GM23338 (cell line): ENCODE data around the gene ADAMTS17.

ENCODE experiments used
- CREB1 ChIP-seq: fragments of 250-450 bp; sonication (Bioruptor Pico); IDR thresholded peaks from 2 replicates; pipeline ENCODE4 v1.5.0; 2020; ENCODE audit warnings: low read depth, mild to moderate bottlenecking, moderate library complexity
- CTCF ChIP-seq, 2 experiments: fragments of 200-600 bp in 1 of 2; sonication (generic) in 1 of 2; conservative IDR thresholded peaks; 2 replicates each; pipeline versions ENCODE4 v1.5.1 to v1.6.1; 2016 to 2017; ENCODE audit warnings: antibody characterized with exemption in 2 of 2, low read depth in 2 of 2, mild to moderate bottlenecking in 2 of 2, moderate library complexity in 1 of 2
- EZH2 ChIP-seq: fragments of 200-600 bp; sonication (generic); IDR thresholded peaks from one replicate; pipeline ENCODE4 v1.8.0; 2017; ENCODE audit warnings: antibody characterized with exemption, mild to moderate bottlenecking, low read depth; ENCODE audit not compliant: unreplicated experiment
- EZH2phosphoT487 ChIP-seq: fragments of 200-600 bp; sonication (generic); IDR thresholded peaks from one replicate; pipeline ENCODE4 v1.8.1; 2018; ENCODE audit warnings: antibody characterized with exemption; ENCODE audit not compliant: unreplicated experiment
- JUNB ChIP-seq: IDR thresholded peaks from one replicate; pipeline ENCODE4 v1.6.1; 2016; ENCODE audit warnings: antibody characterized with exemption; ENCODE audit not compliant: unreplicated experiment
- POLR2AphosphoS5 ChIP-seq: IDR thresholded peaks from 2 replicates; pipeline ENCODE4 v1.6.1; 2016; ENCODE audit warnings: antibody characterized with exemption, low read depth
- REST ChIP-seq: IDR thresholded peaks from one replicate; pipeline ENCODE4 v1.6.1; 2018; ENCODE audit warnings: antibody characterized with exemption; ENCODE audit not compliant: unreplicated experiment
- ZNF331 ChIP-seq: fragments of 250-450 bp; sonication (Bioruptor Pico); IDR thresholded peaks from 2 replicates; pipeline ENCODE4 v1.5.0; 2020; ENCODE audit warnings: low read depth, mild to moderate bottlenecking, moderate library complexity

- TF ChIP-seq EZH2 (no peak), CREB1 (CRISPR knock-in tag) (no peak), CTCF (conservative IDR thresholded peaks at IDR 0.05; ENCODE audit: low read depth in 2 of 2) (no peak), EZH2phosphoT487 (no peak), POLR2AphosphoS5 (no peak), REST (no peak), ZNF331 (CRISPR knock-in tag) (no peak), JUNB (no peak)
Observed at GRCh38 chr15:100059521-100059920, 282.3 kb downstream of the ADAMTS17 start.
